ENCODE measurements around the gene DMD.

Gene DMD

GRCh38 chrX:32642283-32642682 lies 569.1 kb downstream of the DMD start:
- no peak overlapping the region for H3K4me2 ChIP-seq (ENCODE audit: low read depth, low read length)
- no peaks in the 10 kb centered on the region for H3K27me3 ChIP-seq (replicated peaks; ENCODE audit: insufficient read depth, low read length)
- no peak overlapping the region for H2AFZ ChIP-seq (ENCODE audit: low read length)
- no peaks in the 10 kb centered on the region for H4K20me1 ChIP-seq (ENCODE audit: insufficient read depth, low read length)
- H3K9me2 ChIP-seq (replicated peaks; ENCODE audit: insufficient read depth, low read length): no peaks in the 10 kb centered on the region
- TF ChIP-seq CTCF (IDR thresholded peaks at IDR 0.05; ENCODE audit: low read length) (no peak), EZH2 (optimal IDR thresholded peaks at IDR 0.05; ENCODE audit: low read depth, low read length) (no peak), EZH2phosphoT487 (IDR thresholded peaks at IDR 0.05; ENCODE audit: low read length) (no peak)
- no peak overlapping the region for H3K9ac ChIP-seq (ENCODE audit: low read length)
- no peaks in the 10 kb centered on the region for H3K36me3 ChIP-seq (replicated peaks; ENCODE audit: insufficient read depth, low read length)
- H3K79me2 ChIP-seq (ENCODE audit: low read length): no peaks in the 10 kb centered on the region
- H3K27ac ChIP-seq (ENCODE audit: low read length): no peak overlapping the region
- H3F3A ChIP-seq (ENCODE audit: insufficient read depth, low read length): no peaks in the 10 kb centered on the region
- no peak for DNase-seq
- H3K4me3 ChIP-seq (ENCODE audit: low read length): no peak overlapping the region
- no peaks in the 10 kb centered on the region for H3K4me1 ChIP-seq (ENCODE audit: low read length)
- H3K9me3 ChIP-seq (replicated peaks; ENCODE audit: insufficient read depth, low read length): no peaks in the 10 kb centered on the region

GRCh38 chrX:32618154-32618553 lies 593.2 kb downstream of the DMD start:
- H3K9me2 ChIP-seq (replicated peaks; ENCODE audit: insufficient read depth, low read length): no peaks in the 10 kb centered on the region
- H4K20me1 ChIP-seq (ENCODE audit: insufficient read depth, low read length): no peaks in the 10 kb centered on the region
- no peaks in the 10 kb centered on the region for H3K36me3 ChIP-seq (replicated peaks; ENCODE audit: insufficient read depth, low read length)
- no peak overlapping the region for H3K4me3 ChIP-seq (ENCODE audit: low read length)
- H3K9me3 ChIP-seq (replicated peaks; ENCODE audit: insufficient read depth, low read length): no peaks in the 10 kb centered on the region
- H3K27me3 ChIP-seq (replicated peaks; ENCODE audit: insufficient read depth, low read length): no peaks in the 10 kb centered on the region
- TF ChIP-seq EZH2 (optimal IDR thresholded peaks at IDR 0.05; ENCODE audit: low read depth, low read length): no peak
- no peak for TF ChIP-seq CTCF (IDR thresholded peaks at IDR 0.05; ENCODE audit: low read length)
- TF ChIP-seq EZH2phosphoT487 (IDR thresholded peaks at IDR 0.05; ENCODE audit: low read length): no peak
- H3K4me1 ChIP-seq (ENCODE audit: low read length): no peaks in the 10 kb centered on the region
- H3F3A ChIP-seq (ENCODE audit: insufficient read depth, low read length): no peaks in the 10 kb centered on the region
- no peak overlapping the region for H2AFZ ChIP-seq (ENCODE audit: low read length)
- H3K27ac ChIP-seq (ENCODE audit: low read length): no peak overlapping the region
- no peak overlapping the region for H3K9ac ChIP-seq (ENCODE audit: low read length)
- no peaks in the 10 kb centered on the region for H3K79me2 ChIP-seq (ENCODE audit: low read length)
- H3K4me2 ChIP-seq (ENCODE audit: low read depth, low read length): no peak overlapping the region
- DNase-seq: no peak

- H3K4me2 ChIP-seq (ENCODE audit: low read depth, low read length): no peak overlapping the region
- no peaks in the 10 kb centered on the region for H3K9me3 ChIP-seq (replicated peaks; ENCODE audit: insufficient read depth, low read length)
- no peaks in the 10 kb centered on the region for H3F3A ChIP-seq (ENCODE audit: insufficient read depth, low read length)
- no peak overlapping the region for H3K27ac ChIP-seq (ENCODE audit: low read length)
- H3K4me1 ChIP-seq (ENCODE audit: low read length): no peaks in the 10 kb centered on the region
- no peaks in the 10 kb centered on the region for H4K20me1 ChIP-seq (ENCODE audit: insufficient read depth, low read length)
- no peak overlapping the region for H3K4me3 ChIP-seq (ENCODE audit: low read length)
- no peak for DNase-seq
- H3K27me3 ChIP-seq (replicated peaks; ENCODE audit: insufficient read depth, low read length): no peaks in the 10 kb centered on the region
- H3K36me3 ChIP-seq (replicated peaks; ENCODE audit: insufficient read depth, low read length): no peaks in the 10 kb centered on the region
- no peaks in the 10 kb centered on the region for H3K79me2 ChIP-seq (ENCODE audit: low read length)
- no peaks in the 10 kb centered on the region for H3K9me2 ChIP-seq (replicated peaks; ENCODE audit: insufficient read depth, low read length)
- no peak overlapping the region for H2AFZ ChIP-seq (ENCODE audit: low read length)
- no peak for TF ChIP-seq EZH2phosphoT487 (IDR thresholded peaks at IDR 0.05; ENCODE audit: low read length)
- no peak overlapping the region for H3K9ac ChIP-seq (ENCODE audit: low read length)
These were observed 596.6 kb downstream of the DMD start for GRCh38 chrX:32614707-32615106.

GRCh38 chrX:32599156-32599555 lies 612.2 kb downstream of the DMD start:
- no peaks in the 10 kb centered on the region for H3K27me3 ChIP-seq (replicated peaks; ENCODE audit: insufficient read depth, low read length)
- H3K9me3 ChIP-seq (replicated peaks; ENCODE audit: insufficient read depth, low read length): no peaks in the 10 kb centered on the region
- H3K27ac ChIP-seq (ENCODE audit: low read length): no peak overlapping the region
- H3K36me3 ChIP-seq (replicated peaks; ENCODE audit: insufficient read depth, low read length): no peaks in the 10 kb centered on the region
- H3K9me2 ChIP-seq (replicated peaks; ENCODE audit: insufficient read depth, low read length): no peaks in the 10 kb centered on the region
- no peak overlapping the region for H3K4me2 ChIP-seq (ENCODE audit: low read depth, low read length)
- H2AFZ ChIP-seq (ENCODE audit: low read length): no peak overlapping the region
- DNase-seq: no peak
- H3K4me3 ChIP-seq (ENCODE audit: low read length): no peak overlapping the region
- TF ChIP-seq EZH2 (optimal IDR thresholded peaks at IDR 0.05; ENCODE audit: low read depth, low read length): no peak
- no peak for TF ChIP-seq CTCF (IDR thresholded peaks at IDR 0.05; ENCODE audit: low read length)
- no peak for TF ChIP-seq EZH2phosphoT487 (IDR thresholded peaks at IDR 0.05; ENCODE audit: low read length)
- H3F3A ChIP-seq (ENCODE audit: insufficient read depth, low read length): no peaks in the 10 kb centered on the region
- no peaks in the 10 kb centered on the region for H3K79me2 ChIP-seq (ENCODE audit: low read length)
- H3K9ac ChIP-seq (ENCODE audit: low read length): no peak overlapping the region
- H3K4me1 ChIP-seq (ENCODE audit: low read length): no peaks in the 10 kb centered on the region
- no peaks in the 10 kb centered on the region for H4K20me1 ChIP-seq (ENCODE audit: insufficient read depth, low read length)

All from MM.1S (cell line).